NCI-H82 treated with DMSO at 0.1 percent for 48 hours (cell line): ENCODE data around the gene ANGPTL4.

Experiments used
- DNase-seq: peaks from one replicate; lab custom pipeline; 2025; ENCODE audit not compliant: unreplicated experiment; lab: John Stamatoyannopoulos, UW

The ANGPTL4 gene

DNA sequence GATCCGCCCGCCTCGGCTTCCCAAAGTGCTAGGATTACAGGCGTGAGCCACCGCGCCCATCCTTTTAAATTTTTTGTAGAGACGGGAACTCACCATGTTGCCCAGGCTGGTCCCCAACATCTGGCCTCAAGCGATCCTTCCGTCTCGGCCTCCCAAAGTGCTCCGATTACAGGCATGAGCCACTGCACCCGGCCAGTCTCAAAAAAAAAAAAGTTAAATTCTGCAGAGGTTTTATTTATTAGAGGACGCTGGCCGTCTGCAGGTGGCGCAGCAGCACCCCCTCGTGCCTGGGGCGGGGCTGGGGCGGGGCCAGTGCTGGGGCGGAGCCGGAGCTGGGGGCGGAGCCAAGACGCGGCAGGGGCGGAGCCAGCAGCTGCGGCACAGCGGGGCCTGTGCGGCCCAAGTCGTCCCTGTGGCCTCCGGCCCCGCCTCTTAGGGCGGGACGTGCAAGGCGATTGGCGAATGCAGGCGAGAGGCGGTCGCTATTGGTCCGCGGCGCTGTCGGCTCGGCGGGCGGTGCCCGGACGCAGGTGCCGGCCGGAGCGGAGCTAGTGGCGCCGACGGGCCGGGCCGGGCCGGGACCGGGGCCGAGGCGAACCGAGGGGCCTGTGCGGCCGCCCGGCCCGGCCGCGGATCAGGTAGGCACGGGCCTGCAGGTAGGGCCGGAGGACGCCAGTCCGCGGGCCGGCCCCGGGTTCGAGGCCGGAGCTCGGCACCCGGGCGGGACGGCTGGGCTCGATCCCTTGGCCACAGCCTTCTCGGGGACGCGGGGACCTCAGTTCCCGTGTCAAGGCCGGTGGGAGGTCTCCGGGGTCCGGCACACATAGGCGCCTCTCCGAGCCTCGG lies 49.1 kb downstream of the ANGPTL4 start, which contains the start of gene MARCHF2:
MARCHF2 (plus strand) TSS at position 523 of the 846 bp plus-strand sequence. CDS start 8,536 bp downstream, outside the sequence.
- DNase-seq: peak; percentile 48

DNA sequence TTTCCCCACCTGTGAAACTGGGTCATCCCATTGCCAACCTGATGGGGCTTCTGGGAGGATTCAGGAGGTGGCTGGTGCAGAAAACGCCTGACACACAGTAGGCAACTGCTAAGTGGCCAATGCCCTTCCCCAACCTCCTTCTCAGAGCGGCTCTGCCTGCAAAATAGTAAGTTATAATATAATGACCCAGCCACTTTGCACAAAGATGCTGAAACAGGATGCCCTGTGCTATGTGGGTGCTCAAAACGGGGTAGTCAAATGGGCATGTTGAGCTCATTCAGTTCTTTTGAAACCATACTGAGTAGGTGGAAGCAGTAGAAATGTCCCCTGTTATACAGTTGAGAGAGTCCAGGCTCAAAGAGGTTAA lies 49.7 kb downstream of the ANGPTL4 start:
- no peak for DNase-seq

DNA sequence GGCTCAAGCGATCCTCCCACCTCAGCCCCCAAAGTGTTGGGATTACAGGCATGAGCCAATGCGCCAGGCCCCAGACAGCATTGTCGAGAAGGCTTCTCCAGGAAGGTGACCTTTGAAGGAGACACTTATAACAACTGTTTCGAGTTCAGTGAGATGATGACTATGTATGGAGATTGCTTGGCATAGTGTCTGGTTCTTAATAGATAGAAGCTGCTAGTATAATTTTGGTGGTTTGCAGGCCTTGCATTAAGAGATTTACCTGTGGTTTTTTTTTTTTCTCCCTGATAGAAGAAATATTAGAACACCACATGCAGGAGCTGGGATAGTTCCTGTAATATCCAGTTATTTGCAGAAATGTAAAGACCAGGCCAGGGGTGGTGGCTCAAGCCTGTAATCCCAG lies 52.8 kb downstream of the ANGPTL4 start:
- no peak for DNase-seq

DNA sequence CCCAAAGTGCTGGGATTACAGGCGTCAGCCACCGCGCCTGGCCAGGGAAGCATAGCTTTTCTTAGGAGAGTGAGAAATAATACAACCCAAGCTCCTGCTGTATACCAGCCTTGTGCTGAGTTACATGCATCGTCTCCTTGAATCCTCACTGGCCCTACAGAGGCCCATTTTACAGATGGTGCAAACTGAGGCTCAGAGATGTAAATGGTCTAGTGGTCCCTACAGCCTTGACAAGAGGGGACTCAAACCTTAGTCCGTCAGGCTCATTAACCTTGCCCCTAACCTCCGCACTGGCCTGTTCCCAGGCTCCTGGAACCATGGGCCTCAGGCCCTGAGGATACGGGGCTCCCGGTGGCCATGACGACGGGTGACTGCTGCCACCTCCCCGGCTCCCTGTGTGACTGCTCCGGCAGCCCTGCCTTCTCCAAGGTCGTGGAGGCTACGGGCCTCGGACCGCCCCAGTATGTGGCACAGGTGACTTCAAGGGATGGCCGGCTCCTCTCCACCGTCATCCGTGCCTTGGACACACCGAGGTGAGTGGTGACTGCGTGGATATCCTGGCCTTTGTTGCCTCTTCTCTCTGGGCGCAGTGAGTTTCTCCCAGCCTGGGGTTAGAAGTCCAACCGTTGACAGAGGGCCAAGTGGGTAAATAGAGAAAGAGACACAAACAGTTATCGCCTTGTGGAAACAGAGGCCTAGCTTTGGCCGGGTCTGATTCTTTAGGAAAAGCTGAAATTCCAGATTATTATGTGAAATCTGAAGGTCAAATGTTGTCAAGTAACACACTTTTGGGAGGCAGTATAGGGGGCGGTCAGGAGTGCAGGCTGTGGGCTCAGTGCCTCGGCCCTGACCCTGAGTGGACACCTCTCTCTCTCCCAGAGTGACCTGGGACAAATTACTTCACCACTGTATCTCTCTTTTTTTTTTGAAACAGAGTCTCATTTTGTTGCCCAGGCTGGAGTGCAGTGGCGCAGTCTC lies 57.8 kb downstream of the ANGPTL4 start:
- no peak for DNase-seq

DNA sequence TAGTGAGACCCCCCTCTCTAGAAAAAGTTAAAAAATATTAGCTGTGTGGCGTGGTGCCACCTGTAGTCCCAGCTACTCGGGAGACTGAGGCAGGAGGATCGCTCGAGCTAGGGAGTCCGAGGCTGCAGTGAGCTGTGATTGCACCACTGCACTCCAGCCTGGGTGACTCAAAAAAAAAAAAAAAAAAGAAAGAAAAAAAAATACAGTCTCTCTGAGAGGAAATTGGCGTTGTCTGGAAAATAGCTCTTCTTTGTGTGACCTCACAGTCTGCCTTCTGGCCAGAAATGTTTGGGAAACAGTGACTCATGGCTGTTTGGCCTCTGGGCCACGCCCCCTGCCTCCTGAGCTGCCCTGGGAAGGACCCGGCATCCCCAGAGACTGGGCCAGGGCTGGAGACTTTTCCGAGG lies 59.9 kb downstream of the ANGPTL4 start:
- DNase-seq: no peak
